H9 (cell line): ENCODE measurements around the gene PARK7. TPM values are rescaled to one million over a fixed set of nuclear protein-coding genes. Genes with fewer than 3 reads are reported as not detected.

Experiments used
- DNase-seq: peaks from one replicate; pipeline ENCODE4 v3.0.0-alpha.2; 2017
- H2AFZ ChIP-seq: one replicate; pipeline ENCODE4 v1.6.1; 2013; ENCODE audit warnings: mild to moderate bottlenecking, low read length, control low read depth, moderate library complexity
- H2AK5ac ChIP-seq: 2 replicates; pipeline ENCODE4 v1.6.1; 2013; ENCODE audit warnings: low read length, control low read depth, mixed read lengths; ENCODE audit not compliant: insufficient read length
- H2BK120ac ChIP-seq: one replicate; pipeline ENCODE4 v1.6.1; 2013; ENCODE audit warnings: low read depth, mild to moderate bottlenecking, low read length, control low read depth, inconsistent platforms; ENCODE audit not compliant: poor library complexity, severe bottlenecking
- H2BK12ac ChIP-seq: 2 replicates; pipeline ENCODE4 v1.6.1; 2013; ENCODE audit warnings: low read length, control low read depth, mixed read lengths, low read depth; ENCODE audit not compliant: insufficient read length
- H2BK15ac ChIP-seq: 2 replicates; pipeline ENCODE4 v1.6.1; 2013; ENCODE audit warnings: low read depth, low read length, control low read depth
- H2BK20ac ChIP-seq: one replicate; pipeline ENCODE4 v1.6.1; 2013; ENCODE audit warnings: low read depth, mild to moderate bottlenecking, low read length, control low read depth, inconsistent platforms; ENCODE audit not compliant: poor library complexity, severe bottlenecking
- H2BK5ac ChIP-seq: 2 replicates; pipeline ENCODE4 v1.6.1; 2013; ENCODE audit warnings: low read length, control low read depth, mixed read lengths; ENCODE audit not compliant: insufficient read length
- H3K14ac ChIP-seq: 2 replicates; pipeline ENCODE4 v1.6.1; 2013; ENCODE audit warnings: low read length, control low read depth; ENCODE audit not compliant: insufficient read depth
- H3K18ac ChIP-seq: 2 replicates; pipeline ENCODE4 v1.6.1; 2013; ENCODE audit warnings: low read depth, mild to moderate bottlenecking, mixed read lengths, low read length, control low read depth; ENCODE audit not compliant: insufficient read length
- H3K23ac ChIP-seq: 2 replicates; pipeline ENCODE4 v1.6.1; 2013; ENCODE audit warnings: low read length, control low read depth, mixed read lengths, low read depth; ENCODE audit not compliant: insufficient read length
- H3K23me2 ChIP-seq: 2 replicates; pipeline ENCODE4 v1.6.1; 2013; ENCODE audit warnings: low read depth, mild to moderate bottlenecking, mixed read lengths, low read length, control low read depth; ENCODE audit not compliant: insufficient read length, poor library complexity, severe bottlenecking
- H3K27ac ChIP-seq: 2 replicates; pipeline ENCODE4 v1.5.1; 2013; ENCODE audit warnings: low read length, control low read depth, mixed read lengths, low read depth; ENCODE audit not compliant: insufficient read length
- H3K27me3 ChIP-seq: 2 replicates; pipeline ENCODE4 v1.6.1; 2013; ENCODE audit warnings: low read length, control low read depth, inconsistent platforms; ENCODE audit not compliant: insufficient read depth
- H3K4ac ChIP-seq: 2 replicates; pipeline ENCODE4 v1.6.1; 2013; ENCODE audit warnings: low read depth, mild to moderate bottlenecking, control low read depth, inconsistent platforms, low read length, moderate library complexity
- H3K4me1 ChIP-seq: 2 replicates; pipeline ENCODE4 v1.6.1; 2013; ENCODE audit warnings: low read length, control low read depth, inconsistent platforms; ENCODE audit not compliant: insufficient read depth
- H3K4me2 ChIP-seq: 2 replicates; pipeline ENCODE4 v1.6.1; 2013; ENCODE audit warnings: low read length, control low read depth, mixed read lengths; ENCODE audit not compliant: insufficient read length, insufficient read depth
- H3K56ac ChIP-seq: 2 replicates; pipeline ENCODE4 v1.6.1; 2013; ENCODE audit warnings: low read depth, mild to moderate bottlenecking, mixed read lengths, low read length, control low read depth; ENCODE audit not compliant: insufficient read length
- H3K79me1 ChIP-seq: 2 replicates; pipeline ENCODE4 v1.6.1; 2013; ENCODE audit warnings: low read depth, mild to moderate bottlenecking, moderate library complexity, low read length, control low read depth, inconsistent platforms; ENCODE audit not compliant: insufficient read depth, poor library complexity, severe bottlenecking
- H3K79me2 ChIP-seq: 2 replicates; pipeline ENCODE4 v1.6.1; 2013; ENCODE audit warnings: low read length, control low read depth, inconsistent platforms; ENCODE audit not compliant: insufficient read depth
- H3K9ac ChIP-seq: 2 replicates; pipeline ENCODE4 v1.6.1; 2013; ENCODE audit warnings: low read length, control low read depth, mixed read lengths; ENCODE audit not compliant: insufficient read length; ENCODE audit errors: extremely low read depth
- H3K9me3 ChIP-seq: one replicate; pipeline ENCODE4 v1.6.1; 2013; ENCODE audit warnings: low read depth, low read length, inconsistent platforms; ENCODE audit not compliant: control insufficient read depth
- H3T11ph ChIP-seq: one replicate; pipeline ENCODE4 v1.6.1; 2013; ENCODE audit warnings: mild to moderate bottlenecking, low read length, control low read depth, inconsistent platforms
- H4K20me1 ChIP-seq: one replicate; pipeline ENCODE4 v1.6.1; 2013; ENCODE audit not compliant: control insufficient read depth, insufficient read length, insufficient read depth
- H4K5ac ChIP-seq: 2 replicates; pipeline ENCODE4 v1.6.1; 2013; ENCODE audit warnings: low read depth, mild to moderate bottlenecking, mixed read lengths, low read length, control low read depth; ENCODE audit not compliant: insufficient read length
- H4K8ac ChIP-seq: replicated peaks from 2 replicates; pipeline ENCODE4 v1.6.1; 2013; ENCODE audit warnings: low read length, control low read depth, mixed read lengths, low read depth; ENCODE audit not compliant: insufficient read length
- H4K91ac ChIP-seq: 2 replicates; pipeline ENCODE4 v1.6.1; 2013; ENCODE audit warnings: low read depth, mild to moderate bottlenecking, moderate library complexity, mixed read lengths, low read length, control low read depth; ENCODE audit not compliant: insufficient read length
- H3K27ac Mint-ChIP-seq, 3 experiments: 2 replicates in 2 of 3; 3 replicates in 1 of 3; pipeline ENCODE4 v1.8.0; 2020 to 2021; ENCODE audit warnings: mixed read lengths in 3 of 3, mild to moderate bottlenecking in 1 of 3, moderate library complexity in 1 of 3
- H3K27me3 Mint-ChIP-seq: 2 replicates; pipeline ENCODE4 v1.8.0; 2021; ENCODE audit warnings: low read depth, mild to moderate bottlenecking, moderate library complexity, mixed read lengths
- H3K36me3 Mint-ChIP-seq, 3 experiments: 2 replicates in 2 of 3; 3 replicates in 1 of 3; pipeline ENCODE4 v1.8.0; 2020 to 2021; ENCODE audit warnings: low read depth in 3 of 3, mixed read lengths in 3 of 3; ENCODE audit not compliant: insufficient read depth in 1 of 3
- H3K4me1 Mint-ChIP-seq, 2 experiments: 2 replicates each; pipeline ENCODE4 v1.8.0; 2020; ENCODE audit warnings: mixed read lengths in 2 of 2
- H3K4me3 Mint-ChIP-seq, 2 experiments: 2 replicates in 1 of 2; 3 replicates in 1 of 2; pipeline ENCODE4 v1.8.0; 2020 to 2021; ENCODE audit warnings: mild to moderate bottlenecking in 2 of 2, mixed read lengths in 2 of 2, moderate library complexity in 1 of 2
- H3K9me3 Mint-ChIP-seq, 2 experiments: 2 replicates in 1 of 2; 3 replicates in 1 of 2; pipeline ENCODE4 v1.8.0; 2020; ENCODE audit warnings: mild to moderate bottlenecking in 2 of 2, mixed read lengths in 2 of 2, moderate library complexity in 1 of 2
- CTCF ChIP-seq: fragments of 200-600 bp; sonication (generic); conservative IDR thresholded peaks from 3 replicates; pipeline ENCODE4 v1.8.0; 2021; ENCODE audit warnings: antibody characterized with exemption, mild to moderate bottlenecking
- WGBS: extraction: QIAGEN DNeasy Blood & Tissue Kit; methylation state at CpG from one replicate; pipeline ENCODE4 v1.1.7; 2013; ENCODE audit warnings: missing lambda C conversion rate, low lambda C conversion rate, mixed read lengths; ENCODE audit not compliant: insufficient read length; ENCODE audit errors: extremely low coverage; 5-methylcytosine and 5-hydroxymethylcytosine counted together
- total RNA-seq: library from RNA; stranded (reverse); gene quantifications from 2 replicates; pipeline ENCODE4 v1.2.1, GENCODE V29; 2021

PARK7 gene
- total RNA-seq, 1 experiment from 2014 or later: 370 TPM

GRCh38 chr1:7915826-7916500 lies 45.5 kb upstream of the PARK7 start:
- Histone ChIP-seq H2BK15ac (no peak overlapping the region), H3K56ac (no peak overlapping the region), H3K18ac (no peak overlapping the region), H2BK120ac (no peak overlapping the region), H3T11ph (no peak overlapping the region), H2BK20ac (no peak overlapping the region), H3K79me1 (no peaks in the 10 kb centered on the region), H3K79me2 (no peaks in the 10 kb centered on the region), H4K5ac (no peak overlapping the region), H3K27me3 (no peaks in the 10 kb centered on the region), H3K23ac (no peak overlapping the region), H2BK5ac (no peak overlapping the region), H3K9me3 (no peaks in the 10 kb centered on the region), H4K20me1 (no peaks in the 10 kb centered on the region), H3K23me2 (no peaks in the 10 kb centered on the region), H2AFZ (no peak overlapping the region), H4K8ac (no peak overlapping the region), H3K9ac (no peak overlapping the region), H3K4me1 (no peaks in the 10 kb centered on the region), H3K14ac (no peak overlapping the region), H3K4me2 (no peak overlapping the region), H2AK5ac (no peak overlapping the region), H2BK12ac (no peak overlapping the region), H3K4ac (no peak overlapping the region), H4K91ac (no peak overlapping the region), H3K27ac (no peak overlapping the region)
- no peaks in the 10 kb centered on the region for H3K36me3 Mint-ChIP-seq
- no peak for TF ChIP-seq CTCF
- H3K27ac Mint-ChIP-seq: no peak overlapping the region; a peak in 1 of 7 replicates
- no peak for DNase-seq
- no peaks in the 10 kb centered on the region; the same call in 1 of the 2 replicates for H3K27me3 Mint-ChIP-seq
- no CpG with 5 or more reads among the region's 5 CpGs for WGBS
- H3K4me1 Mint-ChIP-seq: peaks cover 9 to 16% of the 10 kb centered on the region in 2 experiments
- no peak overlapping the region for H3K4me3 Mint-ChIP-seq
- H3K9me3 Mint-ChIP-seq: no peaks in the 10 kb centered on the region
